ENCODE results near the gene LHB.
A peak's percentile ranks its signal among the peaks of the same experiment; 100 is the strongest.
"Not testable (repeated sequence)": the region's sequence is repeated elsewhere in the genome, so short reads cannot be mapped to it uniquely, and the experiment has no call there.

Gene LHB

DNA sequence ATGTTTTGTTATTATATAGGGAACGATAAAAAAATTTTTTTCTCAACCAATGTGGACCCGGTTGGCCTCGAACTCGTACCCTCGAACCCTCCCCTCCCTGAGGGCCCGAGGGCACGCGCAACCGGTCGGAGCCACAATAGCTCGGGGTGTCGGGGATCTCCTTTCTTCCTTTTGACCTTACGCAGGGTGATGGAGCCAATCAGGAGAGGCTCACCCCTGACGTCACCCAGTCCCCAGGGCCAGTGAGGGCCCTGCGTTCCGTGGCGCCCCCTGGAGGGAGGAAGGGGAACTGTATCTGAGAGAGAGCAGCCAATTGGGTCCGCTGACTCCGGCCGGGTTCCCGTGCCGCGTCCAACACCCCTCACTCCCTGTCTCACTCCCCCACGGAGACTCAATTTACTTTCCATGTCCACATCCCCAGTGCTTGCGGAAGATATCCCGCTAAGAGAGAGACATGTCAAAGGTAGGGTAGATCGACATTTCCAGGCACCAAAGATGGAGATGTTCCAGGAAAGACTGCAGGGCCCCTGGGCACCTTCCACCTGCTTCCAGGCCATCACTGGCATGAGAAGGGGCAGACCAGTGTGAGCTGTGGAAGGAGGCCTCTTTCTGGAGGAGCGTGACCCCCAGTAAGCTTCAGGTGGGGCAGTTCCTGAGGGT lies 14.9 kb upstream of the LHB start, which contains the start of gene CGB2:
CGB2 (plus strand) TSS at position 249 of the 660 bp plus-strand sequence; CDS start at position 455, 206 bp downstream.
- not testable (repeated sequence) for H3K4me3 ChIP-seq (ENCODE audit: low read depth in 1 of 2, low read length in 2 of 2); H3K9me3 ChIP-seq (ENCODE audit: control insufficient read depth in 1 of 2, low read length in 2 of 2); H3K27me3 ChIP-seq (ENCODE audit: low read depth, low read length); H3K4me1 ChIP-seq (ENCODE audit: control insufficient read depth in 1 of 2, insufficient read depth in 2 of 2, low read length in 2 of 2); H3K27ac ChIP-seq (ENCODE audit: low read length); H3K36me3 ChIP-seq (ENCODE audit: control insufficient read depth in 1 of 2, insufficient read depth in 2 of 2, low read length in 2 of 2)

DNA sequence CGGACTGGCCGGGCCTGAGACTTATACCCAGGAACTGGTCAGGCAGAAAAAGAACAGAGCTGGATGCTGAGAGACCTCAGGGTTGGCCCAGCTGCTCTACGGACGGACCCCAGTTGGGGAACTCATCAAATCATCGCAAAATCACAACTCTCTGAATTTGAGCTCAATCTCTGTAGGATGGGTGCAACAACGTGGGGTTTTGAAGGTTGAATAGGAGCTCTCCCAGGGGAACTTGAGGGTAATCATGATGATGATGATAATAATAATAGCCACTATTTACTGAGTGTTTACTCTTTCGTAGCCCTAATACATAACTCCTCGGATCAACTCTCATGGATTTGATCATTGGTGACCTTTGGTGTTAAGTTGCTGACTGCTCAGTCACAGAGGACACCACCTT lies 13.4 kb upstream of the LHB start:
- not testable (repeated sequence) for H3K4me3 ChIP-seq (ENCODE audit: low read depth in 1 of 2, low read length in 2 of 2); H3K27me3 ChIP-seq (ENCODE audit: low read depth, low read length); H3K9me3 ChIP-seq (ENCODE audit: control insufficient read depth in 1 of 2, low read length in 2 of 2); H3K36me3 ChIP-seq (ENCODE audit: control insufficient read depth in 1 of 2, insufficient read depth in 2 of 2, low read length in 2 of 2); H3K27ac ChIP-seq (ENCODE audit: low read length); H3K4me1 ChIP-seq (ENCODE audit: control insufficient read depth in 1 of 2, insufficient read depth in 2 of 2, low read length in 2 of 2)

DNA sequence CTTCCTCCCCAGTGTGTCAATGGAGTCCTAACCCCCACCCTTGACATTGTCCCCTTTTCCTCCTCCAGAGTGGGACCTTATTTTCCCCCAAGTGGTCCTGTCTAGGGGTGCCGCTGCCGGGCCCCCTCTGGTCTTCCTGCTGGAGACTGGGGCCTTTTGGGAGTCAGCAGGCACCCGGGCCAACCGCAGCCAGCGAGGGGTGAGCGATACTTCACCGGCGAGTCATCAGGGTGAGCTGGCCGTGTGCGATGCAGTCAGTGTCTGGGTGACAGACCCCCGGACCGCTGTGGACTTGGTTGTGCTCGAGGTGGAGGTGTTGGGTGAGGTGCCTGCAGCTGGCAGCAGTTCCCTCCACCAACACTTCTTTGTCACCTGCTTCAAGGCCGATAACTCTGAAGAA lies 12.9 kb upstream of the LHB start:
- H3K4me1 ChIP-seq (ENCODE audit: control insufficient read depth in 1 of 2, insufficient read depth in 2 of 2, low read length in 2 of 2); H3K4me3 ChIP-seq (ENCODE audit: low read depth in 1 of 2, low read length in 2 of 2); H3K9me3 ChIP-seq (ENCODE audit: control insufficient read depth in 1 of 2, low read length in 2 of 2); H3K27me3 ChIP-seq (ENCODE audit: low read depth, low read length); H3K36me3 ChIP-seq (ENCODE audit: control insufficient read depth in 1 of 2, insufficient read depth in 2 of 2, low read length in 2 of 2); H3K27ac ChIP-seq (ENCODE audit: low read length): not testable (repeated sequence)

DNA sequence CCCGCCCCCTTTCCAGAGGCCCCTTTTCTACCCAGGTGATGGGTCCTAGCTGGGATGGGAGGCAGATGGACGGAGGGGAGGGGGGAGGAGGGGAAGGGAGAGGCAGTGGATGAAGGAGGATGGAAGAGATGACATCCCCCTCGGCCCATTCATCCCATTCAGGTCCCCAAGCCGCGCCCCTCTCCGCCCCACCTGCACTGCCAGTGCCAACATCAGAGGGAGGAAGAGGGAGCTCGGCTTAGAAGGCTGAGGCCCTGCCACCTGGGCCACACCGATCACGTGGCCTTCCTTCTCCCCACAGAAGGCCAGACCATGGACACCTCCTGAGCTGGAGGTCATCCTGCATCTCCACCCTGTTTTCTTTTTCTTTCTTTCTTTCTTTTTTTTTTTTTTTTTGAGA lies 11.8 kb upstream of the LHB start:
- not testable (repeated sequence) for H3K9me3 ChIP-seq (ENCODE audit: control insufficient read depth in 1 of 2, low read length in 2 of 2); H3K4me3 ChIP-seq (ENCODE audit: low read depth in 1 of 2, low read length in 2 of 2); H3K36me3 ChIP-seq (ENCODE audit: control insufficient read depth in 1 of 2, insufficient read depth in 2 of 2, low read length in 2 of 2)

DNA sequence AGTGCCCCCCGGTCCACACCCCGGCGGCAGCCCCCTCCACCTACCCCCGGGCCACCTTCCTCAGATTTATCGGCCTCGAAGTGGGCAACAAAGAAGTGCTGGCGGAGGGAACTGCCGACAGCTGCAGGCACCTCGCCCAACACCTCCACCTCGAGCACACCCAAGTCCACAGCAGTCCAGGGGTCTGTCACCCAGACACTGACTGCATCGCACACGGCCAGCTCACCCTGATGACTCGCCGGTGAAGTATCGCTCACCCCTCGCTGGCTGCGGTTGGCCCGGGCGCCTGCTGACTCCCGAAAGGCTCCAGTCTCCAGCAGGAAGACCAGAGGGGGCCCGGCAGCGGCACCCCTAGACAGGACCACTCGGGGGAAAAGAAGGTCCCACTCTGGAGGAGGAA lies 8.7 kb upstream of the LHB start:
- H3K9me3 ChIP-seq (ENCODE audit: control insufficient read depth in 1 of 2, low read length in 2 of 2); H3K4me1 ChIP-seq (ENCODE audit: control insufficient read depth in 1 of 2, insufficient read depth in 2 of 2, low read length in 2 of 2); H3K27ac ChIP-seq (ENCODE audit: low read length); H3K27me3 ChIP-seq (ENCODE audit: low read depth, low read length); H3K4me3 ChIP-seq (ENCODE audit: low read depth in 1 of 2, low read length in 2 of 2); H3K36me3 ChIP-seq (ENCODE audit: control insufficient read depth in 1 of 2, insufficient read depth in 2 of 2, low read length in 2 of 2): not testable (repeated sequence)

More for the DNA sequence above, 11.8 kb upstream of the LHB start:
- H3K27ac ChIP-seq (ENCODE audit: low read length); H3K4me1 ChIP-seq (ENCODE audit: control insufficient read depth in 1 of 2, insufficient read depth in 2 of 2, low read length in 2 of 2); H3K27me3 ChIP-seq (ENCODE audit: low read depth, low read length): not testable (repeated sequence)

DNA sequence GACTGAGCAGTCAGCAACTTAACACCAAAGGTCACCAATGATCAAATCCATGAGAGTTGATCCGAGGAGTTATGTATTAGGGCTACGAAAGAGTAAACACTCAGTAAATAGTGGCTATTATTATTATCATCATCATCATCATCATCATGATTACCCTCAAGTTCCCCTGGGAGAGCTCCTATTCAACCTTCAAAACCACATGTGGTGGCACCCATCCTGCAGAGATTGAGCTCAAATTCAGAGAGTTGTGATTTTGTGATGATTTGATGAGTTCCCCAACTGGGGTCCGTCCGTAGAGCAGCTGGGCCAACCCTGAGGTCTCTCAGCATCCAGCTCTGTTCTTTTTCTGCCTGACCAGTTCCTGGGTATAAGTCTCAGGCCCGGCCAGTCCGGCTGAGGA lies 8.2 kb upstream of the LHB start:
- H3K4me3 ChIP-seq (ENCODE audit: low read depth in 1 of 2, low read length in 2 of 2); H3K4me1 ChIP-seq (ENCODE audit: control insufficient read depth in 1 of 2, insufficient read depth in 2 of 2, low read length in 2 of 2); H3K36me3 ChIP-seq (ENCODE audit: control insufficient read depth in 1 of 2, insufficient read depth in 2 of 2, low read length in 2 of 2); H3K9me3 ChIP-seq (ENCODE audit: control insufficient read depth in 1 of 2, low read length in 2 of 2); H3K27ac ChIP-seq (ENCODE audit: low read length); H3K27me3 ChIP-seq (ENCODE audit: low read depth, low read length): not testable (repeated sequence)

DNA sequence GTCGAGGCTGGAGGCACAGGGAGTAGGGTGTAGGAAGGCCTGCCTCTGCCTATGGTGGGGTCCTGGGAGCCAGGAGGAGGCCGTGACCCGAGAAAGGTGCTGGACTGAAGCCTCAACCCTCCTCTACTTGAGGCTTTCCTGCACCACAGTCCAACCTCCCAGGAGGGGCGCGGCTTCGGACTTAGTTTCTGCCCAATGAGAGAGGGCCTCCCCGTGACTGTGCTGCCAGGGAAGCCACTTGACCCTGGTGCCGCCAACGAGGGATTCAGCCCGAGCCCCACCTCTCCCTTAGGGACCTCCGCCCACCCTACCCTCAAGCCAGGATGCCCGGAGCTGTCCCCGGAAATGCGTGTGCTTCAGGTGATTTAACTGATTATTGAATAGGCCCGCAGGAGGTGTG lies 7.3 kb upstream of the LHB start, which contains the start of gene CGB3:
CGB3 (minus strand) TSS at position 101 of the 400 bp plus-strand sequence. CDS start 362 bp downstream, outside the sequence.
- H3K4me1 ChIP-seq (ENCODE audit: control insufficient read depth in 1 of 2, insufficient read depth in 2 of 2, low read length in 2 of 2); H3K27ac ChIP-seq (ENCODE audit: low read length); H3K9me3 ChIP-seq (ENCODE audit: control insufficient read depth in 1 of 2, low read length in 2 of 2); H3K27me3 ChIP-seq (ENCODE audit: low read depth, low read length); H3K4me3 ChIP-seq (ENCODE audit: low read depth in 1 of 2, low read length in 2 of 2); H3K36me3 ChIP-seq (ENCODE audit: control insufficient read depth in 1 of 2, insufficient read depth in 2 of 2, low read length in 2 of 2): not testable (repeated sequence)

DNA sequence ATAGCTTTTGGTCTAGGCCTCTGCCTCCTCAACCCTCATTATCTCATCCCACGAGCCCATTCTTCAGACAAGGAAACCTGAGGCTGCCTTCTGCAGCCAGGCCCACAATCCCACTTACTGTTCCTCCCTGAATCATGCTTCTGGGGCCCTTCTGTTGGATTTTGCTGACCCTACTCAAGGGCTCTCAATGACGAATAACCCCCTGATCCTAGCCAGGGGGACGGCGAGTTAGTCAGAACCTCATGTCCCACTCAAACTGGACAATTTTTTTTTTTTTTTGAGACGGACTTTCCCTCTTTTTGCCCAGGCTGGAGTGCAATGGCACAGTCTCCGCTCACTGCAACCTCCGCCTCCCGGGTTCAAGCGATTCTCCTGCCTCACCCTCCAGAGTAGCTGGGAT lies 5.2 kb upstream of the LHB start:
- H3K36me3 ChIP-seq (ENCODE audit: control insufficient read depth in 1 of 2, insufficient read depth in 2 of 2, low read length in 2 of 2): no peaks in the 10 kb centered on the region
- H3K9me3 ChIP-seq (ENCODE audit: control insufficient read depth in 1 of 2, low read length in 2 of 2): no peaks in the 10 kb centered on the region
- no peak overlapping the region for H3K27ac ChIP-seq (ENCODE audit: low read length)
- no peak overlapping the region for H3K4me3 ChIP-seq (ENCODE audit: low read depth in 1 of 2, low read length in 2 of 2)
- peaks cover 8% of the 10 kb centered on the region for H3K27me3 ChIP-seq (ENCODE audit: low read depth, low read length)
- peaks cover 0 to 22% of the 10 kb centered on the region in 2 donors for H3K4me1 ChIP-seq (ENCODE audit: control insufficient read depth in 1 of 2, insufficient read depth in 2 of 2, low read length in 2 of 2)

DNA sequence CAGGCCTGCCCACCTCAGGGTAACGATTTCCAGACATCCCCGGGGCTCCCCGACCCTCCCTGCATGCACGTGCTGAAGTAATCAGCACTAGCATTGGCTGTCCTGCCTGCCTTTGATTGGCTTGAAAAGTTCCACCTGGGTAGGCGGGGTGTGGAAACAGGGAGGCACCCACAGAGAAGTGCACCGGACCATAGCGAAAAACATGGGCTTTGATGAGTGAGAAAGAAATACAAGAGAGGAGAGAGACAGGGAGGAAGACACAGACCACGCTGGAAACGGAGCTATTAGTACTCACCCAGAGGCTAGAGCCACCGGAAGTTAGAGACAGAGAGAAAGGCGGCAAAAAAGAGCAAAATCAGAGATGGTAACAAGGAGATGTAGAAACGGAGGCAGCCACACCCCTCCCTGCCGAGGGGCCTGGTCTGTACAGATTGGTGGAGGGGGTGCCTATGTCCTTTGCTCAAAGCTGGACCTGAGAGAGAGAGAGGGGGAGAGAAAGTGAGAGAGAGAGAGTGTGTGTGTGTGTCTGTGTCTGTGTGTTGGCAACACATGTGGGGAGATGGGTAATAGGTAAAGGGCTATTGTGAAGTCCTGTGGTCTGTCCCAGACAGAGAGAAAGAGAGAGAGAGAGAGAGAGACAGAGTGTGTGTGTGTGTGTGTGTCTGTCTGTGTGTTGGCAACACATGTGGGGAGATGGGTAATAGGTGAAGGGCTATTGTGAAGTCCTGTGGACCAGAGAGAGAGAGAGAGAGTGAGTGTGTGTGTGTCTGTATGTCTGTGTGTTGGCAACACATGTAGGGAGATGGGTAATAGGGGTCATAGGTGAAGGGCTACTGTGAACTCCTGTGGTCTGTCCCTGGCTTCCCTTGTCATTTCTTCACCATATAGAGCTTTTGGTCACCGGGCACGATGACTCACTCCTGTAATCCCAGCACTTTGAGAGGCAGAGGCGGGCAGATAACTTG lies 4.3 kb upstream of the LHB start:
- peaks cover 0 to 2% of the 10 kb centered on the region in 2 donors for H3K36me3 ChIP-seq (ENCODE audit: control insufficient read depth in 1 of 2, insufficient read depth in 2 of 2, low read length in 2 of 2)
- peaks cover 0 to 22% of the 10 kb centered on the region in 2 donors for H3K4me1 ChIP-seq (ENCODE audit: control insufficient read depth in 1 of 2, insufficient read depth in 2 of 2, low read length in 2 of 2)
- no peak overlapping the region for H3K4me3 ChIP-seq (ENCODE audit: low read depth in 1 of 2, low read length in 2 of 2)
- no peak overlapping the region for H3K27ac ChIP-seq (ENCODE audit: low read length)
- H3K27me3 ChIP-seq (ENCODE audit: low read depth, low read length): peaks cover 8% of the 10 kb centered on the region
- H3K9me3 ChIP-seq (ENCODE audit: control insufficient read depth in 1 of 2, low read length in 2 of 2): no peaks in the 10 kb centered on the region

DNA sequence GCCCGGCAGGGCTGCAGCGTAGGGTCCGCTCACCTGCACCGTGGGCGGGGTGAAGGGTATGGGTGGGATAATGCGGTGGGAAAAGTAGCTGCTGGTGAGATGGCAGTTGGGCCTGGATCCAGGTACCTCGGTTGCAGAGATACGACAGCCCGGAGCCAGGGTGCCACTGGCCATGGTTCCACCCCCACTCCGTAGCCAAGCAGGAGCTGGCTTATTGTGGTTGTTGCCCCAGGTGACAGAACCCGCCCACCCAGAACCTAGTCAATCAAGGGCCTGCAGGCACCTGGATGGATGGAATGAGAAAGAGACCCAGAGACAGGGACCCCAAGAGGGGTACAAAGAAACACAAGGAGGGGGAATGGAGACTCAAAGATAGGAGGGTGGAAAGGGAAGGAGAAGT lies 3.5 kb upstream of the LHB start:
- Histone ChIP-seq H3K36me3 (ENCODE audit: control insufficient read depth in 1 of 2, insufficient read depth in 2 of 2, low read length in 2 of 2) (peaks cover 0 to 11% of the 10 kb centered on the region in 2 donors), H3K27ac (ENCODE audit: low read length) (no peak overlapping the region), H3K9me3 (ENCODE audit: control insufficient read depth in 1 of 2, low read length in 2 of 2) (no peaks in the 10 kb centered on the region), H3K4me1 (ENCODE audit: control insufficient read depth in 1 of 2, insufficient read depth in 2 of 2, low read length in 2 of 2) (peaks cover 0 to 22% of the 10 kb centered on the region in 2 donors), H3K27me3 (ENCODE audit: low read depth, low read length) (peaks cover 8% of the 10 kb centered on the region), H3K4me3 (ENCODE audit: low read depth in 1 of 2, low read length in 2 of 2) (no peak overlapping the region)

DNA sequence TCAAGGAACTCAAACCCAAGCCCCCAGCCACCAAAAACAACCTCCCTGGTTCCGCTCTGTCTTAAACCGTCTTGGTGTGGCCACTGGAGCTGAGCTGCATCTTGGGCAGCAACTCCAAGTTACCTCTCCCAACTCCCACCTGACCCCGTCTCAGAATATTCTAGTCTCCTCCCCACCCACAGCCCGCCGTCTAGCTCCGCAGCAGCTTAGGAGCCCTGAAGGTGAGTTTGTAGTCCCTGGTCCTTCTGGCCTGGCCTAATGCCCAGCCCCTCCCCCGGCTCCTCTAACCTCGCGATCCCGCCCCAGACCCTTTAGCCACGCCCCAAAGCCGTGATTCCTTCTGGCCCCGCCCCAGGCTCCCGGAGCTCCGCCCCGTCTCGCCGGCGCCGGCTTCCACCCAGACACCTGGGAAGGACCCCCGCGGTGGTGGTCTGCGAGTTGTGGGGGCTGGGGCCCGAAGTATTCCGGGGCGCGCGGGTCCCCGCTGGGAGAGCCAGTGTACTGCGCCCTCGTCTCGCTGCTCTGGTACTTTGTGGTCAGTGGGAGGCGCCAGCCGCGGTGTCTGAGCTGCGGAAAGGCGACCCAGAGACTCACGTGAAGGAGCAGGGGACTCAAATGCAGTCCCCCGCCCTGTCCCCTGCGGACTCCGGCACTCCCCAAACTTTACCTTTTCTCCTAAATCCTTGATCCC lies 2.5 kb upstream of the LHB start:
- peak overlapping the region; percentile 7 to 69 for H3K4me3 ChIP-seq (ENCODE audit: low read depth in 1 of 2, low read length in 2 of 2)
- H3K27me3 ChIP-seq (ENCODE audit: low read depth, low read length): peaks cover 8% of the 10 kb centered on the region
- peaks cover 0 to 21% of the 10 kb centered on the region in 2 donors for H3K36me3 ChIP-seq (ENCODE audit: control insufficient read depth in 1 of 2, insufficient read depth in 2 of 2, low read length in 2 of 2)
- H3K4me1 ChIP-seq (ENCODE audit: control insufficient read depth in 1 of 2, insufficient read depth in 2 of 2, low read length in 2 of 2): peaks cover 0 to 22% of the 10 kb centered on the region in 2 donors
- no peak overlapping the region for H3K27ac ChIP-seq (ENCODE audit: low read length)
- no peaks in the 10 kb centered on the region for H3K9me3 ChIP-seq (ENCODE audit: control insufficient read depth in 1 of 2, low read length in 2 of 2)
